GM19468 (cell line): ENCODE data around the gene SPPL2C.
"Not testable (repeated sequence)": the region's sequence is repeated elsewhere in the genome, so short reads cannot be mapped to it uniquely, and the experiment has no call there.

Experiments used
- ATAC-seq: cut with Tn5 transposase; IDR thresholded peaks from one replicate; pipeline ENCODE4 v1.9.1; 2021; ENCODE audit warnings: mild to moderate bottlenecking, moderate library complexity, moderate number of reproducible peaks; ENCODE audit not compliant: unreplicated experiment; ENCODE audit errors: extremely low read depth

The SPPL2C gene

GRCh38 chr17:45848868-45849535 is 4.3 kb downstream of the SPPL2C start:
- no peak for ATAC-seq

- ATAC-seq, result no peak
Observed at GRCh38 chr17:45849536-45849990, 4.9 kb downstream of the SPPL2C start.

- no peak for ATAC-seq
Observed at GRCh38 chr17:45850011-45850410, 5.3 kb downstream of the SPPL2C start.

GRCh38 chr17:45850468-45850867 is 5.8 kb downstream of the SPPL2C start:
- no peak for ATAC-seq

GRCh38 chr17:45851022-45851421 is 6.3 kb downstream of the SPPL2C start:
- ATAC-seq, result no peak

GRCh38 chr17:45851464-45851863 is 6.8 kb downstream of the SPPL2C start:
- no peak for ATAC-seq

- no peak for ATAC-seq
Observed at GRCh38 chr17:45851873-45852272, 7.2 kb downstream of the SPPL2C start.

- no peak for ATAC-seq
Observed at GRCh38 chr17:45852535-45853297, 8.0 kb downstream of the SPPL2C start.

GRCh38 chr17:45854209-45854608 is 9.5 kb downstream of the SPPL2C start:
- no peak for ATAC-seq

- ATAC-seq, result no peak
Observed at GRCh38 chr17:45855691-45856336, 11.1 kb downstream of the SPPL2C start.

GRCh38 chr17:45857977-45858708 is 13.5 kb downstream of the SPPL2C start:
- ATAC-seq, result no peak

- no peak for ATAC-seq
Observed at GRCh38 chr17:45861165-45861564, 16.5 kb downstream of the SPPL2C start.

- not testable (repeated sequence) for ATAC-seq
Observed at GRCh38 chr17:45862127-45862526, 17.4 kb downstream of the SPPL2C start.

GRCh38 chr17:45863857-45864654 is 19.4 kb downstream of the SPPL2C start:
- no peak for ATAC-seq

- no peak for ATAC-seq
Observed at GRCh38 chr17:45867171-45867570, 22.5 kb downstream of the SPPL2C start.

- ATAC-seq, result no peak
Observed at GRCh38 chr17:45867702-45868101, 23.0 kb downstream of the SPPL2C start.

- no peak for ATAC-seq
Observed at GRCh38 chr17:45868276-45868675, 23.6 kb downstream of the SPPL2C start.

- ATAC-seq, result no peak
Observed at GRCh38 chr17:45869676-45870341, 25.1 kb downstream of the SPPL2C start.

- no peak for ATAC-seq
Observed at GRCh38 chr17:45870342-45870974, 25.8 kb downstream of the SPPL2C start.
